ENCODE results near the gene FYTTD1.
A peak's percentile ranks its signal among the peaks of the same experiment; 100 is the strongest.

DNA sequence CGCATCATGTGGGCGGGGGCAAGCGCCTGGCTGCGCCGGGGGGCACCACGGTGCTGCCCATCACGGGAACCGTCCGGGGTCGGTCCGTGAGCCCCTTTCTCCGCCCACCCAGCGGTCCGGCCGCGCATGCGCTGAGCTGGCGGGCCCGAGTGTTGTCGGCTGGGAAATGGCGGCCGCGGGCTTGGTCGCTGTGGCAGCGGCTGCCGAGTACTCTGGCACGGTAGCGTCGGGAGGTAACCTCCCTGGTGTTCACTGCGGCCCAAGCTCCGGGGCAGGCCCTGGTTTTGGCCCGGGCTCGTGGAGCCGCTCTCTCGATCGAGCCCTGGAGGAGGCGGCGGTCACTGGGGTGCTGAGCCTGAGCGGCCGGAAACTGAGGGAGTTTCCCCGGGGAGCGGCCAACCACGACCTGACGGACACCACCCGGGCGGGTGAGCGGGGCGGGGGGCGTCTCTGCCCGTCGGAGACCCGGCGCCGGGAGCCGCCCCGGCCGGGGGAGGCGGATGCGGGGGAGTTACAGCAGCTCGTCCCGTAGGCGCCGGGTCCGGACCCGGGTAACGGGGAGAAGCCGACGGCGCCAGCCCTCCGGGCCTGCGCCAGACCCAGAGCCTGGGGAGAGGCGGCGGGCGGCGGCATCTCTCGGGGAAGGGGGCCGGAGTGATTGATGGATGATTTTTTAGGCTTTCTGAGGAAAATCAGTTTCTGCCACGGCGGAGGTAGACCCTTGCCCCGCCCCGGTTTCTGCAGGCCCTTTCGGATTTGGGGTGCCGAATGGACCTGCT, 41.6 kb downstream of the FYTTD1 start, which contains the start of gene LRCH3:
- TF ChIP-seq HDGF (IDR thresholded peaks at IDR 0.05; ENCODE audit: borderline replicate concordance) (no peak), FOXK2 (IDR thresholded peaks at IDR 0.05) (no peak), ELF4 (IDR thresholded peaks at IDR 0.05) (peak; percentile 72), FOXM1 (IDR thresholded peaks at IDR 0.05; ENCODE audit: borderline replicate concordance) (no peak), SUZ12 (IDR thresholded peaks at IDR 0.05) (no peak), BHLHE40 (IDR thresholded peaks at IDR 0.05; ENCODE audit: borderline replicate concordance) (no peak), NFRKB (IDR thresholded peaks at IDR 0.05) (no peak), FOXA1 (IDR thresholded peaks at IDR 0.05) (no peak), TARDBP (IDR thresholded peaks at IDR 0.05) (no peak), ARNT (IDR thresholded peaks at IDR 0.05) (no peak), SP1 (IDR thresholded peaks at IDR 0.05) (no peak), ZNF384 (IDR thresholded peaks at IDR 0.05) (no peak), L3MBTL2 (conservative IDR thresholded peaks at IDR 0.05) (no peak)
